ENCODE results near the gene RGS4.

DNA sequence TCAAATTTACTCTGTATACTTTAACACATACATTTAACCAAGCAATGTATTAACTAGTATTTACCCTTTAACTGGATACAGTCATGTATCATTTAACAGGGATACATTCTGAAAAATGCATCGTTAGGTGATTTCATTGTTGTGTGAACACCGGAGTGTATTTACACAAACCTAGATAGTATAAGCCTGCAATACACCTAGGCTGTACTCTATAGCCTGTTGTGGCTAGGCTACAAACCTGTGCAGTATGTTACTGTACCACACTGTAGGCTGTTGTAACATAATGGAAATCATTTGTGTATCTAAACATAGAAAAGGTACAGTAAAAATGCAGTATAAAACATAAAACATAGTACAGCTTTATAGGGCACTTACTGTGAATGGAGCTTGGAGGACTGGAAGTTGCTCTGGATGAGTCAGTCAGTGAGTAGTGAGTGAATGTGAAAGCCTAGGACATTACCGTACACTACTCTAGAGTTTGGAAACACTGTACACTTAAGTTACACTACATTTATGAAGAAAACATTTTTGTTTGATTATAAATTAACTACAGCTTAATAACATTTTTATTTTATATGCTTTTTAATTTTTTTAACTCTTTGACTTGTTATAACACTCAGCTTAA lies 21.3 kb downstream of the RGS4 start:
- TF ChIP-seq, protein P1, sequence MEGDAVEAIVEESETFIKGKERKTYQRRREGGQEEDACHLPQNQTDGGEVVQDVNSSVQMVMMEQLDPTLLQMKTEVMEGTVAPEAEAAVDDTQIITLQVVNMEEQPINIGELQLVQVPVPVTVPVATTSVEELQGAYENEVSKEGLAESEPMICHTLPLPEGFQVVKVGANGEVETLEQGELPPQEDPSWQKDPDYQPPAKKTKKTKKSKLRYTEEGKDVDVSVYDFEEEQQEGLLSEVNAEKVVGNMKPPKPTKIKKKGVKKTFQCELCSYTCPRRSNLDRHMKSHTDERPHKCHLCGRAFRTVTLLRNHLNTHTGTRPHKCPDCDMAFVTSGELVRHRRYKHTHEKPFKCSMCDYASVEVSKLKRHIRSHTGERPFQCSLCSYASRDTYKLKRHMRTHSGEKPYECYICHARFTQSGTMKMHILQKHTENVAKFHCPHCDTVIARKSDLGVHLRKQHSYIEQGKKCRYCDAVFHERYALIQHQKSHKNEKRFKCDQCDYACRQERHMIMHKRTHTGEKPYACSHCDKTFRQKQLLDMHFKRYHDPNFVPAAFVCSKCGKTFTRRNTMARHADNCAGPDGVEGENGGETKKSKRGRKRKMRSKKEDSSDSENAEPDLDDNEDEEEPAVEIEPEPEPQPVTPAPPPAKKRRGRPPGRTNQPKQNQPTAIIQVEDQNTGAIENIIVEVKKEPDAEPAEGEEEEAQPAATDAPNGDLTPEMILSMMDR (IDR thresholded peaks at IDR 0.05): no peak
- TF ChIP-seq EZH2 (IDR thresholded peaks at IDR 0.05; ENCODE audit: borderline replicate concordance, insufficient read depth, low read depth, low read length, poor library complexity, severe bottlenecking): no peak
